ENCODE results near the gene OR10G7. TPM values are rescaled to one million over a fixed set of nuclear protein-coding genes. Genes with fewer than 3 reads are reported as not detected.

OR10G7 gene
- not detected in 2 replicates for total RNA-seq

GRCh38 chr11:124041254-124041653, at the start of gene OR10G7:
OR10G7 (minus strand) TSS chr11:124041325; CDS start chr11:124039001, 2,324 bp downstream.

GRCh38 chr11:124026498-124026897, 14.6 kb downstream of the OR10G7 start, which contains the start of gene OR10G8:
OR10G8 (plus strand) TSS chr11:124026798; CDS start chr11:124029623, 2,825 bp downstream.

GRCh38 chr11:124012697-124013096, 28.4 kb downstream of the OR10G7 start, which contains the start of gene OR10G4:
OR10G4 (plus strand) TSS chr11:124012997; CDS start chr11:124015575, 2,578 bp downstream.

GRCh38 chr11:123995119-123995518, 46.0 kb downstream of the OR10G7 start, which contains the start of gene OR10G6:
OR10G6 (minus strand) TSS chr11:123995161; CDS start chr11:123995161, 0 bp downstream.

Other genes with a start within 250 kb of the OR10G7 start
- gene OR6M1, start 235.0 kb downstream of the OR10G7 start, total RNA-seq: not detected in 2 replicates
- gene TMEM225, start 155.7 kb downstream of the OR10G7 start, total RNA-seq: not detected in 2 replicates
- not detected in 2 replicates for gene OR8D4, start 139.2 kb downstream of the OR10G7 start, total RNA-seq
- gene OR4D5, start 101.7 kb downstream of the OR10G7 start, total RNA-seq: not detected in 2 replicates
- gene OR6T1, start 97.5 kb downstream of the OR10G7 start, total RNA-seq: not detected in 2 replicates
- gene OR10S1, start 63.5 kb downstream of the OR10G7 start, total RNA-seq: not detected in 2 replicates
- gene OR10G6, start 46.2 kb downstream of the OR10G7 start, total RNA-seq: not detected in 2 replicates
- not detected in 2 replicates for gene OR10G4, start 28.3 kb downstream of the OR10G7 start, total RNA-seq
- not detected in 2 replicates for gene OR10G9, start 18.3 kb downstream of the OR10G7 start, total RNA-seq
- gene OR10G8, start 14.5 kb downstream of the OR10G7 start, total RNA-seq: not detected in 2 replicates
- 7.3 and 7.8 TPM in 2 replicates for gene VWA5A, start 74.1 kb upstream of the OR10G7 start, total RNA-seq
- gene OR10D3, start 142.0 kb upstream of the OR10G7 start, total RNA-seq: not detected in 2 replicates
- not detected in 2 replicates for gene OR8G1, start 199.8 kb upstream of the OR10G7 start, total RNA-seq
- gene OR8G5, start 215.1 kb upstream of the OR10G7 start, total RNA-seq: not detected in 2 replicates

Data from airway epithelial cell (primary cell).